Activated CD8-positive, alpha-beta memory T cell treated with anti-CD3 and anti-CD28 coated beads, Interleukin-2, amount 50 U/mL, for 1 hour (primary cell): ENCODE data around the gene INO80C.

Source experiments
- DNase-seq: peaks from one replicate; pipeline ENCODE4 v3.0.0-alpha.2; 2020; ENCODE audit errors: extremely low read depth

Gene INO80C

GRCh38 chr18:35513181-35513936, 15.6 kb upstream of the INO80C start:
- no peak for DNase-seq

GRCh38 chr18:35512761-35513160, 15.0 kb upstream of the INO80C start:
- DNase-seq, result no peak

GRCh38 chr18:35511833-35512232, 14.1 kb upstream of the INO80C start:
- DNase-seq, result no peak

- no peak for DNase-seq
Observed at GRCh38 chr18:35511428-35511827, 13.7 kb upstream of the INO80C start.

GRCh38 chr18:35510076-35510651, 12.4 kb upstream of the INO80C start:
- no peak for DNase-seq

GRCh38 chr18:35508746-35509338, 11.1 kb upstream of the INO80C start:
- no peak for DNase-seq

GRCh38 chr18:35508030-35508429, 10.3 kb upstream of the INO80C start:
- no peak for DNase-seq

- no peak for DNase-seq
Observed at GRCh38 chr18:35507623-35508022, 9.9 kb upstream of the INO80C start.

- no peak for DNase-seq
Observed at GRCh38 chr18:35507192-35507591, 9.4 kb upstream of the INO80C start.

GRCh38 chr18:35506024-35506712, 8.4 kb upstream of the INO80C start:
- no peak for DNase-seq

GRCh38 chr18:35504996-35505395, 7.2 kb upstream of the INO80C start:
- no peak for DNase-seq

GRCh38 chr18:35502052-35502451, 4.3 kb upstream of the INO80C start:
- no peak for DNase-seq

GRCh38 chr18:35501369-35501768, 3.6 kb upstream of the INO80C start:
- DNase-seq, result no peak

GRCh38 chr18:35500113-35500512, 2.4 kb upstream of the INO80C start:
- no peak for DNase-seq

GRCh38 chr18:35497027-35497369, 762 bp downstream of the INO80C start:
- no peak for DNase-seq

GRCh38 chr18:35495536-35496314, 2.0 kb downstream of the INO80C start:
- DNase-seq, result no peak

- DNase-seq, result no peak
Observed at GRCh38 chr18:35494251-35495220, 3.2 kb downstream of the INO80C start.

GRCh38 chr18:35491700-35492077, 6.1 kb downstream of the INO80C start:
- DNase-seq, result no peak

- no peak for DNase-seq
Observed at GRCh38 chr18:35490894-35491699, 6.7 kb downstream of the INO80C start.

- no peak for DNase-seq
Observed at GRCh38 chr18:35489913-35490490, 7.8 kb downstream of the INO80C start.
